GM19455 (cell line): ENCODE data around the gene SECISBP2L.

ENCODE experiments used
- ATAC-seq: cut with Tn5 transposase; IDR thresholded peaks from one replicate; pipeline ENCODE4 v1.9.1; 2021; ENCODE audit not compliant: unreplicated experiment

SECISBP2L gene

DNA sequence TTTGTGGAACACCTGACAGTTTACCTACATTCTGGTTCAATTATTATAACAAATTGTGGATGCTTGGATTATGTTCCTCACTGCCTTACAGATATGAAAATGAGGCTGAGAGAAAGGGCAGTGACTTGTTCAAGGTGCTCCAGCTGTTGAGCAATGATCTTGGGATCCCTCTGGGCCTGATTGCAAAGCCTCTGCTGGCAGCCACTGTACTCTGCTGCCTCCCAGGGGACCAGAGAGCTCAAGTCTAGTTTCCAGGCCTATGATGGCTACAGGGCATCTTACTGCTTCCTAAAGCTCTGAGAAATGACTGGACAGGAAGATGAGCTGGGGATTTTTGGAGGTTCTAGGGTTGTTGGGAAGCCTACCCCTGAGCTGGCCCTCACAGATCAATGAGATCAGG, 80.3 kb downstream of the SECISBP2L start:
- ATAC-seq = no peak

DNA sequence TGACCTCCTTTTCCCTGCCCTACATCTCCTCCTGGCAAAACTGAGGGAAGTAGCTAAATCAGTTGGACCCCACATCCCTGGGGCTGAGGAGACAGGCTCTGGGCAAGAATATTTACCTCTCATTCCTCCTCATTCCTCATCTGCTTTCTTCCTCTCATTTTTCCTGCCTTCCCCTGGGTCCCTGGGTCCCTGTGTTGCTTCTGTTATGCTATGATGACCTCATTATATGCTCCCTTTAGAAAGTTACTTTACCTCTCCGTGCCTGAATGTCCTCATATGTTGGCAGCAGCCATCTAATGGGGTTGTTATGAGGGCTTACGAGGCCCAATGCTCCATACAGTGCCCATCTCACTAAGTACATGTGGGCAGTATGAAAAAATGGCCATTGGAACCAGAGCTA, 81.3 kb downstream of the SECISBP2L start:
- ATAC-seq = no peak

DNA sequence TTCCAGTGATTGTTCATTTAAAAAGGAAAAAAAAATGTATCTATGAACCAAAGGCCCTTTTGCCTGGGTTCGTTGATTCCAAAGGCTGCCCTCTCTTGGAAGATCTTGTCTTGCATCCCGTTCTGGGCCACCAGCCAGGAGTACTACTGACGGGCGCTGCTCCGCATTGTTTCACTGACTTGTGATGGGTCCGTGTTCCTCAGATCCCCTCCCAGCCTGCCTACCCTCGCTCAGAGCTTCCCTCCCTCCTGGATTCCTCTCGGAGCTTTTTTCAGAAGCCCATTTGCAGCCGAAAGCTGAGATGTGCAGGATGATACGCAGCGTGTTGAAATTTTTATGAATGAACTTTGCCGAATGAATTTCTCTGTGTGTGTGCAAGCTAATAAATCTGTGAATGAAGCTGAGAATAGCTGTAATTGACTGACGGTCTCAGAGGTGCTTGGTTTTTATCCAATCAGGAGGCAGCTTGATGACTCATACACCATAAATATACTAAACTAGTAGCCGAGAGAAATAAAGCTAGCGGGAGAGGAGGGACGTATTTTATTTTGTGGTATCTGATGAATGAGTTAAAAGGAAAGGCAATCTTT, 82.6 kb downstream of the SECISBP2L start, which contains the start of gene SHC4:
Gene SHC4, minus strand, starts transcription at position 396 of the 590 bp plus-strand sequence. CDS start 904 bp downstream, outside the sequence.
- ATAC-seq = no peak

DNA sequence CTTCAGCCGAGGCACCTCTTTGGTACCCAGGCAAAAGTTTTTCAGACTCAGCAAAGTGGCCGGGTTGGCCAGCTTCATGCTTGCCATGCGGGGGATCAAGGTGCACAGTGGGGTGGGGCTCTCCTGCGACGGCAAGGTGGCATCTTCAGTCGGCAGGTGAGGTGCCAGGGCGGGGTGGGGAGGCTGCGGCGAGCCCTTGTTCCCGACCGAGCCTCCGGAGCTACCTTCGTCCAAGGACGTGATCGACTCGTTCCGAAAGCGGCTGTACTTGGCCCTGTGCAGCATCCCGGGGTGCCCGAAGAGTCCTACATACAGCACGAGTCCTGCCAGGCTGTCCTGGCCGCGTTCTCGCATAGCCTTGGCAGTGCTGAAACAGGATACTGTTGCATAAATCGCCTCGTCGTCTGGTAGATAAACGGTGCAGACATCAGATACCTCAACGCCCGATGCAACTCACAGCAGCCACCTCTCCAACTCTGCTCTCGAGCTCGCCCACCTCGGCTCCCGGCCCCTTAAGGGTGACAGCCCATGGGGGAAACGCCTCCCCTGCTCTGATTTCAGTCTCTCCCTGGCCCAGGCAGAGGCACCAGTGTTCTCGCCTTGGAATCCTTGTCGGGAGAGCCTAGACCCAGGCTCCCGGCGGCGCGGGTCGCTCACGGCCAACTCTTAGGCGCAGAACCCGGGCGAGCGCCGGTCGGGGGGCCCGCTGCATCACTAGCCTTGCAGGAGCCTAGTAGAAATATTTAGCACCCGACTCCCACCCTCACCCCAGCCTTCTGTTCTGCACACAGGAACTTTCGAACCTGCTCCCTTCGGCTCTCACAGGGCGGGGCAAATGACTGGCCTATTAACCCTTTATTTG, 83.4 kb downstream of the SECISBP2L start:
- ATAC-seq = no peak

DNA sequence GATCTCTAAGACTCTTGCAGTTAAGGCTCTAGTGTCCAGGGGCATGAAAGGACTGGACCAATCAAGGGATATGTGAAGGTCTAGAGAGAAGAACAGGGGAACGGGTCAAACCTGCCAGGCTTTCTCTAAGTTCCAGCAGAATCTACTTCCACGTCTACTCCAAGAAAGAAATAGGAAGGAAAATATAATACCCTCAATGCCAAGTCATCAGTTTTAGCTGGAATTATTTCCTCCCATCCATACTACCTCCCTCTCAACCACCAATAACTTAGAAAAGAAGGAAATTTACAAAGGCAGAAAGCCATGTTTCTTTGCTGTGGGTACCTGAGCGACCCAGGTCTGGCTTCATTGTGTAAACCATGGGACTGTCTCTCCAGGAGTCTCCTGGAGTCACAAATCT, 90.3 kb downstream of the SECISBP2L start:
- no peak for ATAC-seq

DNA sequence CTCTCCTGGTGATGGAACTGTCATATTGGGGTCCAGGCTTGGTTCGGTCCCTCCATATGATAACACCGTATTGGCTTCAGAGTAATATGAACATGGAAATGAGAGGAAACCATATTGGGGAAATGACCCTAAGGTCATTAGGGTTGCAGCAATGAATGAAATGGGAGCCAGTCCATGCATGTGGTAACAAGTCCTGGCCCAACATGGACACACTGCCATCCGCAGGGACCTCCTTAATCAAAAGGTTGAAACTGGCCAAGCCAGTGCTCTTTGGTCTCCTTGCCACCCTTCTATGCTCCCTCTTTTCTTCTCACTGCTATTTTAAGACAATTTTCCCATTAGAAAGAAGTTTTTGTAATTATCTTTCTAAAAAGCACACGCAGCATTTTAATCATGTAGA, 90.9 kb downstream of the SECISBP2L start:
- no peak for ATAC-seq

DNA sequence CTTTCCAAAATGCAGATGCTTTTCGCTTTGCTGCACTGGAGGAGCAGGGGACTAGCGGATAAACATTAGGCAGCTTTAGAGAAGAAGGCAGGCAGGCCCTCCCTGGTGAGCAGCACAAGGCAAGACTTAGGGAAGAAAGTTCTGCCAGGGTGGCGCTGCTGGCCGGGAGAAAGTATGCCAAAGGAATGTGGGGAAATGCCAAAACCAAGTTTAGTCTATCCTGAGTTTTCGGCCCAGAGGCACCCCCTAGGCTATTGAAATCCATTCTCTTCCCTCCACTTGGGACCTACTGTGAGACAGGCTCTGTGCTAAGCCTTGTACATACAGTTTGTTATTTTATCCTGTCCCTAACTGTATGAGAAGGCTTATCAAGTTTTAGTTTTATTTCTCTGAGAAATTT, 91.7 kb downstream of the SECISBP2L start:
- ATAC-seq = no peak

DNA sequence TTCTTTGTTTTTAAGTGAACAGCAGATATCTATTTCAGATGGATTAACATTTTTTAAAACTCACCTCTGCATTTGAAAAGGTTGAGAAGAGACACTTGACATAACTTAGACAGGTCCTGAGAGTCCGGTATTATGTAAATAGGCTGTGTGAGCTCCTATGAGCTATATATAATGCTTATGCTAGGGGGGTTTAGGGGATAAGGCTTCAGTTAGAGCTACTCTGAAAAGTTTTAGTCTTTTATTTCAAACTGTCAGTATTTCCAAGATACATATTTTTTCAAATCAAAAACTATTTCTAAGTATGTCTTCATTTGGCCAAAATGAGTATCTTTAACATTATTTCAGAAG, 99.4 kb downstream of the SECISBP2L start:
- no peak for ATAC-seq

DNA sequence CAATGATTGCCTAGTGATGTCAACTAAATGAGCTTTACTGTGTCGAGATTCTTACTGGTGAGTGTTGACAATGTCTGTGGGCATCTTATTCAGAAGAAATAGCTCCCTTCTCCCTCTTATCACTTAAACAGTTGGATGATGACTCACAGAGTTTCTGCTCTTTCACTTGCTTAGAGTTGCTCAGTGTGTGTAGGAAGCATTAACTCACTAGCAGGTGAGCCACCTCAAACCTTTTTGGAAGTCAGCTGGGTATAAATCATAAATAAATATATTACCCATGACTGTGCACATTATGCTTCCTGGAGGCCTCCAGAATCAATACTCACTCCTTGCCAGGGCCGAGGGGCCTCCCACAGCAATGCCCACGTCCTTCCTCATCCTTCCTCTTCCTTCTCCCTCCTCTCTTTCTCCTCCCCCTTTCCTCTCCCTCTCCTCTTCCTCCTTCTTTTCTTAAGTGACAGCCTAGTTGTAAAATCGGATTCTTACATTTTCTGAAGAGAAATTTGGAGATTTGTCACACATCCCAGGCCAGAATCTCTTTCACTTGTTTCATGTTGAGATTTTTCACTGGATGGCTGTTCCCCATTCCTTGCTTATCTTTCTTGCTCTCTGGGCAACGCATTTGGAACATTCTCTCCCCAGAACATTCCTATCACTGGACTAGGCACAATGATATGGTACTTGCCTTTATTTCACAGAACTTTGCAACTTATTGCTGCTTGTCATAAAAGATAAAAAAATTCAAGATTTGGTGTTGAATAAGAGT, 100.0 kb downstream of the SECISBP2L start:
- no peak for ATAC-seq

DNA sequence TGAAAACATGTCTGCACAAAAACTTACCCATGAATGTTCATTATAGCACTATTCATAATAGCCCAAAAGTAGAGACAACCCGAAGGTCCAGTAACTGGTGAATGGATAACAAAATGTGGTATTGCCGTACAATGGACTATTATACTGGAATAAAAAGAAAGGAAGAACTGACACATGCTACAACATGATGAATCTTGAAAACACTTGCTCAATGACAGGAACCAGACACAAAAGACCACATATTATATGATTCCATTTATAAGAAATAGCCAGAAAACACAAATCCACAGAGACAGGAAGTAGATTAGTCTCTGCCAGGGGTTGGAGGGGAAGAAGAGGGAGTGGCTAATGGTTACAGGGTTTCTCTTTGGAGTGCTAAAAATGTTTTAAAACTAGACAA, 100.9 kb downstream of the SECISBP2L start:
- ATAC-seq = no peak

DNA sequence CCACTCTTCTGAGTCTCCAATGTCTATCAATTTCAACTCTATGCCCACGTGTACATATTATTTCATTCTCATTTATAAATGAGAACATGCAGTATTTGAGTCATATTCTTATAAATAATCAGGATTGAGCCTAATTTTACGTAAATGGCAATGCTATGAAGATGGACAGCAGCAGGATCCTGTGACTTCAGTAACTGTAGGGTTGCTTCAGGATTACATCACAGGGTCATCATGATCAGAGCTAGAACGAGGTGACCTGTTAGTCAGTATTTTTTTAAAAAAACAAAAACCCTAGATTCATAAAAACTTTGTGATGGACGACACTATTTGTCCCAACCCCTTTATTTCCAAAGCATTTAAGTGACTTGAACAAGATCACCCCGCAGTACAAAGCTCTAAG, 104.3 kb downstream of the SECISBP2L start:
- ATAC-seq = no peak

DNA sequence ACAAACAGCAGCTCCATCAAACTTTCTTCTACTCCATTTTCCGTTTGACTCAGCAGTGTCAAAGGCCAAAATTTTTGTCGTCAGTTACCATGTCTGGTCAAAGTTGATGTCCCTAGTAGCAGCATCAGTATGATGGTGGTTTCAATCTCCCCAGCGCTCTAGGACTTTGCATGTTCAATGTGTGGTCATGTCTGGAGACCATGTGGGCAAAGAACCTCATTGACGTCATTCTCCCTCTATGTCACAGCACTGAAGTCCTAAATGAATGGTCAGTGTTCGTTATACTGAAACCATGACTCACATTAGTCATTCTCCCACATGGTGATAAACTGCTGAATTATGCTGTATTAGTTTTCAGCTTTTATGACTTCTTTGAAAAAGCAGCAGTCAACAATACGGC, 105.7 kb downstream of the SECISBP2L start:
- peak; percentile 84 for ATAC-seq

DNA sequence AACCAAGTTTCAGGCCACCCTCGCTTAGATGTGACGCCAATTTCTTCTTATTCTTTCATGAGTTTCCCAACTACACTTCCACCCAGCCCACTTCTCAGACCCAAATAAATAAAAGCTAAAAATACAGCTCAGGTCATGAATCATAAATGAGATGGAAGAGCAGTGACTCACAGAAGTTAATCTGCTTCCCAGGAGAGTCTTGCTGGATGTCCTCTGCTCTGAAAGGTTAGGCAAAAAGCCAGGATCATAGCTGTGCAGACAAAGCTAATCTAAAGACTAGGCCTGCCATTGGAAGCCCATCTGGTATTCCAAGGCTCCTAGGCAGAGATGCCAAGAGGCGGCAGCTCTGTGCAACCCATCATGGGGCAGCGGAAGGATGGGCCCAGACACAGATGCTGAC, 106.6 kb downstream of the SECISBP2L start:
- no peak for ATAC-seq
